HepG2 (cell line): ENCODE data around the gene PKD1L1. TPM values are rescaled to one million over a fixed set of nuclear protein-coding genes. Genes with fewer than 3 reads are reported as not detected.
A peak's percentile ranks its signal among the peaks of the same experiment; 100 is the strongest.

ENCODE experiments used
- AGO2 ChIP-seq: fragments of 200-400 bp; formaldehyde crosslinking; optimal IDR thresholded peaks from 2 replicates; pipeline ENCODE3; 2017; ENCODE audit warnings: mild to moderate bottlenecking, low read depth, low read length, moderate library complexity
- CENPT ChIP-seq: sonication (generic); formaldehyde crosslinking; IDR thresholded peaks from 2 replicates; pipeline ENCODE4 v1.8.0; 2022; ENCODE audit warnings: low read depth, mild to moderate bottlenecking, moderate library complexity, missing genetic modification reagents
- FIP1L1 ChIP-seq: fragments of 200-400 bp; formaldehyde crosslinking; IDR thresholded peaks from 2 replicates; pipeline ENCODE4 v1.6.1; 2018; ENCODE audit warnings: low read depth, mild to moderate bottlenecking, low read length, moderate library complexity, borderline replicate concordance; ENCODE audit not compliant: insufficient read depth
- KAT8 ChIP-seq: IDR thresholded peaks from 2 replicates; pipeline ENCODE4 v1.6.1; 2016; ENCODE audit warnings: missing genetic modification reagents, missing compliant biosample characterization
- LCORL ChIP-seq, 2 experiments: fragments of 450-650 bp in 1 of 2; sonication (generic) in 1 of 2; formaldehyde crosslinking in 1 of 2; IDR thresholded peaks; 2 replicates each; pipeline versions ENCODE4 v1.5.0 to v1.6.1; 2017 to 2020; ENCODE audit warnings: antibody characterized with exemption in 1 of 2, missing genetic modification reagents in 1 of 2
- MAFF ChIP-seq: IDR thresholded peaks from 2 replicates; pipeline ENCODE4 v1.6.1; 2011; ENCODE audit warnings: low read depth, low read length, improper control_type of control experiment
- MIXL1 ChIP-seq: IDR thresholded peaks from 2 replicates; pipeline ENCODE4 v1.6.1; 2016
- SOX5 ChIP-seq: IDR thresholded peaks from 2 replicates; pipeline ENCODE4 v1.6.1; 2016; ENCODE audit warnings: borderline replicate concordance
- SOX6 ChIP-seq, 2 experiments: fragments of 450-650 bp in 1 of 2; sonication (generic) in 1 of 2; formaldehyde crosslinking in 1 of 2; IDR thresholded peaks; 2 replicates each; pipeline versions ENCODE4 v1.4.0 to v1.6.1; 2017 to 2020; ENCODE audit warnings: antibody characterized with exemption in 1 of 2, mild to moderate bottlenecking in 1 of 2, missing genetic modification reagents in 1 of 2
- SRSF1 ChIP-seq: fragments of 200-400 bp; formaldehyde crosslinking; optimal IDR thresholded peaks from 2 replicates; pipeline ENCODE3; 2017; ENCODE audit warnings: mild to moderate bottlenecking, low read depth, low read length, moderate library complexity
- ZSCAN9 ChIP-seq: IDR thresholded peaks from 2 replicates; pipeline ENCODE4 v1.6.1; 2016; ENCODE audit warnings: borderline replicate concordance
- polyA plus RNA-seq, 8 experiments: library from polyadenylated mRNA; depleted of rRNA in 3 of 8; stranded (reverse) in 7 of 8; unstranded in 1 of 8; fragments of >200 nt; fragmentation: Illumina TruSeq in 4 of 8; extraction: Trizol in 4 of 8; gene quantifications; 2 replicates each; pipeline versions ENCODE4 v1.2.1 to v1.2.3, GENCODE V29; 2011 to 2016; ENCODE audit warnings: low read depth in 4 of 8, missing spikeins in 1 of 8, mixed read lengths in 1 of 8; ENCODE audit not compliant: insufficient read depth in 1 of 8
- total RNA-seq, 5 experiments: library from RNA; depleted of rRNA; stranded (reverse); fragments of >200 nt; fragmentation: Illumina TruSeq; extraction: Trizol; gene quantifications; 2 replicates each; pipeline ENCODE4 v1.2.3, GENCODE V29; 2016; ENCODE audit warnings: low read depth in 1 of 5
- TF ChIP-seq, protein P1 (sequence below): sonication (generic); formaldehyde crosslinking; conservative IDR thresholded peaks from 2 replicates; pipeline ENCODE4 v1.4.0; 2020; ENCODE audit warnings: mild to moderate bottlenecking, missing genetic modification reagents, moderate library complexity
- TF ChIP-seq, protein P2 (sequence below): sonication (generic); formaldehyde crosslinking; IDR thresholded peaks from 2 replicates; pipeline ENCODE4 v1.4.0; 2020; ENCODE audit warnings: mild to moderate bottlenecking, missing genetic modification reagents
- TF ChIP-seq, protein P3 (sequence below), 2 experiments: fragments of 450-650 bp in 1 of 2; sonication (generic) in 1 of 2; formaldehyde crosslinking; IDR thresholded peaks; 2 replicates each; pipeline versions ENCODE4 v1.5.0 to v1.8.0; 2020 to 2022; ENCODE audit warnings: mild to moderate bottlenecking in 1 of 2, missing genetic modification reagents in 1 of 2
- TF ChIP-seq, protein P4 (sequence below): IDR thresholded peaks from 2 replicates; pipeline ENCODE4 v1.6.1; 2016; ENCODE audit warnings: low read depth, borderline replicate concordance
- TF ChIP-seq, protein P5 (sequence below): sonication (generic); formaldehyde crosslinking; IDR thresholded peaks from 2 replicates; pipeline ENCODE4 v1.5.0; 2020; ENCODE audit warnings: mild to moderate bottlenecking, missing genetic modification reagents, moderate library complexity
- TF ChIP-seq, protein P6 (sequence below), 2 experiments: sonication (generic) in 1 of 2; formaldehyde crosslinking in 1 of 2; IDR thresholded peaks; 2 replicates each; pipeline versions ENCODE4 v1.5.1 to v1.6.1; 2011 to 2020; ENCODE audit warnings: borderline replicate concordance in 1 of 2, low read depth in 1 of 2, low read length in 1 of 2, mild to moderate bottlenecking in 1 of 2, missing genetic modification reagents in 1 of 2, moderate library complexity in 1 of 2

PKD1L1 gene
- total and polyA plus RNA-seq, 2 of the 13 experiments (the other 11 are each of a cell fraction or from before 2014, with no cell fraction given): 0.01 TPM; not detected in 1

DNA sequence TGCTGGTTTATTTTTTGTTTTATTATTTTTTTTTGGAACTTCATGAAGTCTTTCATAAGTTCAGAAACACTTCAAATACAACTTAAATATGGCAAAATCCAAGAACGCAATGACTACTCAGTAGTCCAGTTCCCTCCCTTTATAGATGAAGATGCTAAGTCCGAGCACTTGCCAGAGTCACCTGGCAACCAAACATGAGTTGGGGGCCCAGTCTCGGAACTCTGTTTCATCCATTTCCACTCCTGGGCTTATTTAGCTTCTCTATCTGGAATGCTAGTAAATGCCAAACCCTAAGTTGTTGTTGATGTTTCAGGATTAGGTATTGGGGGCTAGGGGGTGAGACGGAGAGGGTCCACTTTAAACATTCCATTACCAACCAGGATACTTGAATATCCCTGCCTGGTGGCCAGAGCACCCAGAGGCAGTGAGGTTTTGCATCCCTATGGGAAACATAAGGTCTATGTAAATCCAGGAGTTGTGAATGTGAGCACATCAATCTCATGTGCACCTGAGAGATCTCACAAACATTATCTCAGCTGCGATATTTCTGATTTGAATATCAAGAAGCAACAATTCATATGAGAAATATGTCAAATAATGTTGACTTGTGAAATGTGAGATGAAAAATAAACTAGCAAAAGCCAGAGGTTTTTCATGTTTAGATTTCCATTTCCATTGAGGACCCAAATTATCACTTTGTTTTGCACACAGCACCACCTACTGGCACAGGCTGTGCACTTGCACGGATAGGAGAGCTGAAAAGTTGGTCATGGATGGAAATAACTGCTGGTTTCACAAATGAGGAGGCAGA, 129.3 kb downstream of the PKD1L1 start (continued):
- TF ChIP-seq, protein P1, sequence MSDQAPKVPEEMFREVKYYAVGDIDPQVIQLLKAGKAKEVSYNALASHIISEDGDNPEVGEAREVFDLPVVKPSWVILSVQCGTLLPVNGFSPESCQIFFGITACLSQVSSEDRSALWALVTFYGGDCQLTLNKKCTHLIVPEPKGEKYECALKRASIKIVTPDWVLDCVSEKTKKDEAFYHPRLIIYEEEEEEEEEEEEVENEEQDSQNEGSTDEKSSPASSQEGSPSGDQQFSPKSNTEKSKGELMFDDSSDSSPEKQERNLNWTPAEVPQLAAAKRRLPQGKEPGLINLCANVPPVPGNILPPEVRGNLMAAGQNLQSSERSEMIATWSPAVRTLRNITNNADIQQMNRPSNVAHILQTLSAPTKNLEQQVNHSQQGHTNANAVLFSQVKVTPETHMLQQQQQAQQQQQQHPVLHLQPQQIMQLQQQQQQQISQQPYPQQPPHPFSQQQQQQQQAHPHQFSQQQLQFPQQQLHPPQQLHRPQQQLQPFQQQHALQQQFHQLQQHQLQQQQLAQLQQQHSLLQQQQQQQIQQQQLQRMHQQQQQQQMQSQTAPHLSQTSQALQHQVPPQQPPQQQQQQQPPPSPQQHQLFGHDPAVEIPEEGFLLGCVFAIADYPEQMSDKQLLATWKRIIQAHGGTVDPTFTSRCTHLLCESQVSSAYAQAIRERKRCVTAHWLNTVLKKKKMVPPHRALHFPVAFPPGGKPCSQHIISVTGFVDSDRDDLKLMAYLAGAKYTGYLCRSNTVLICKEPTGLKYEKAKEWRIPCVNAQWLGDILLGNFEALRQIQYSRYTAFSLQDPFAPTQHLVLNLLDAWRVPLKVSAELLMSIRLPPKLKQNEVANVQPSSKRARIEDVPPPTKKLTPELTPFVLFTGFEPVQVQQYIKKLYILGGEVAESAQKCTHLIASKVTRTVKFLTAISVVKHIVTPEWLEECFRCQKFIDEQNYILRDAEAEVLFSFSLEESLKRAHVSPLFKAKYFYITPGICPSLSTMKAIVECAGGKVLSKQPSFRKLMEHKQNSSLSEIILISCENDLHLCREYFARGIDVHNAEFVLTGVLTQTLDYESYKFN (CRISPR knock-in tag): peak; percentile 34; the same call in 1 of the 2 replicates
- TF ChIP-seq AGO2 (no peak), SRSF1 (no peak), FIP1L1 (no peak), SOX5 (CRISPR knock-in tag) (0 out of 2 replicates have a peak, but pooled peaks have one; percentile 21), LCORL (IDR thresholded peaks at IDR 0.05) (no peak), LCORL (CRISPR knock-in tag; IDR thresholded peaks at IDR 0.05) (0 out of 2 replicates have a peak, but pooled peaks have one; percentile 35), KAT8 (CRISPR knock-in tag) (no peak), MIXL1 (CRISPR knock-in tag) (peak; percentile 64), CENPT (no peak), SOX6 (IDR thresholded peaks at IDR 0.05) (no peak), SOX6 (CRISPR knock-in tag; IDR thresholded peaks at IDR 0.05) (peak; percentile 39; the same call in 1 of the 2 replicates), ZSCAN9 (0 out of 2 replicates have a peak, but pooled peaks have one; percentile 29), MAFF (no peak)
- TF ChIP-seq, protein P2, sequence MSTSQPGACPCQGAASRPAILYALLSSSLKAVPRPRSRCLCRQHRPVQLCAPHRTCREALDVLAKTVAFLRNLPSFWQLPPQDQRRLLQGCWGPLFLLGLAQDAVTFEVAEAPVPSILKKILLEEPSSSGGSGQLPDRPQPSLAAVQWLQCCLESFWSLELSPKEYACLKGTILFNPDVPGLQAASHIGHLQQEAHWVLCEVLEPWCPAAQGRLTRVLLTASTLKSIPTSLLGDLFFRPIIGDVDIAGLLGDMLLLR (CRISPR knock-in tag): no peak
- TF ChIP-seq, protein P3, sequence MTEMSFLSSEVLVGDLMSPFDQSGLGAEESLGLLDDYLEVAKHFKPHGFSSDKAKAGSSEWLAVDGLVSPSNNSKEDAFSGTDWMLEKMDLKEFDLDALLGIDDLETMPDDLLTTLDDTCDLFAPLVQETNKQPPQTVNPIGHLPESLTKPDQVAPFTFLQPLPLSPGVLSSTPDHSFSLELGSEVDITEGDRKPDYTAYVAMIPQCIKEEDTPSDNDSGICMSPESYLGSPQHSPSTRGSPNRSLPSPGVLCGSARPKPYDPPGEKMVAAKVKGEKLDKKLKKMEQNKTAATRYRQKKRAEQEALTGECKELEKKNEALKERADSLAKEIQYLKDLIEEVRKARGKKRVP (CRISPR knock-in tag; IDR thresholded peaks at IDR 0.05): no peak
- TF ChIP-seq, protein P4, sequence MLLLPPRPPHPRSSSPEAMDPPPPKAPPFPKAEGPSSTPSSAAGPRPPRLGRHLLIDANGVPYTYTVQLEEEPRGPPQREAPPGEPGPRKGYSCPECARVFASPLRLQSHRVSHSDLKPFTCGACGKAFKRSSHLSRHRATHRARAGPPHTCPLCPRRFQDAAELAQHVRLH: no peak
- TF ChIP-seq, protein P5, sequence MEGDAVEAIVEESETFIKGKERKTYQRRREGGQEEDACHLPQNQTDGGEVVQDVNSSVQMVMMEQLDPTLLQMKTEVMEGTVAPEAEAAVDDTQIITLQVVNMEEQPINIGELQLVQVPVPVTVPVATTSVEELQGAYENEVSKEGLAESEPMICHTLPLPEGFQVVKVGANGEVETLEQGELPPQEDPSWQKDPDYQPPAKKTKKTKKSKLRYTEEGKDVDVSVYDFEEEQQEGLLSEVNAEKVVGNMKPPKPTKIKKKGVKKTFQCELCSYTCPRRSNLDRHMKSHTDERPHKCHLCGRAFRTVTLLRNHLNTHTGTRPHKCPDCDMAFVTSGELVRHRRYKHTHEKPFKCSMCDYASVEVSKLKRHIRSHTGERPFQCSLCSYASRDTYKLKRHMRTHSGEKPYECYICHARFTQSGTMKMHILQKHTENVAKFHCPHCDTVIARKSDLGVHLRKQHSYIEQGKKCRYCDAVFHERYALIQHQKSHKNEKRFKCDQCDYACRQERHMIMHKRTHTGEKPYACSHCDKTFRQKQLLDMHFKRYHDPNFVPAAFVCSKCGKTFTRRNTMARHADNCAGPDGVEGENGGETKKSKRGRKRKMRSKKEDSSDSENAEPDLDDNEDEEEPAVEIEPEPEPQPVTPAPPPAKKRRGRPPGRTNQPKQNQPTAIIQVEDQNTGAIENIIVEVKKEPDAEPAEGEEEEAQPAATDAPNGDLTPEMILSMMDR: peak; percentile 91
- TF ChIP-seq, protein P6, sequence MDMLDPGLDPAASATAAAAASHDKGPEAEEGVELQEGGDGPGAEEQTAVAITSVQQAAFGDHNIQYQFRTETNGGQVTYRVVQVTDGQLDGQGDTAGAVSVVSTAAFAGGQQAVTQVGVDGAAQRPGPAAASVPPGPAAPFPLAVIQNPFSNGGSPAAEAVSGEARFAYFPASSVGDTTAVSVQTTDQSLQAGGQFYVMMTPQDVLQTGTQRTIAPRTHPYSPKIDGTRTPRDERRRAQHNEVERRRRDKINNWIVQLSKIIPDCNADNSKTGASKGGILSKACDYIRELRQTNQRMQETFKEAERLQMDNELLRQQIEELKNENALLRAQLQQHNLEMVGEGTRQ (IDR thresholded peaks at IDR 0.05; ENCODE audit: low read depth, low read length): no peak
- TF ChIP-seq, protein P6 (CRISPR knock-in tag; IDR thresholded peaks at IDR 0.05; ENCODE audit: borderline replicate concordance): no peak
